ENCODE data around the gene CD79A.
"Not testable (repeated sequence)": the region's sequence is repeated elsewhere in the genome, so short reads cannot be mapped to it uniquely, and the experiment has no call there.

Gene CD79A

GRCh38 chr19:41862445-41862986 is 14.6 kb upstream of the CD79A start:
- no peak for DNase-seq

- no peak for DNase-seq
Measured at GRCh38 chr19:41863209-41863931, 13.7 kb upstream of the CD79A start.

- no peak for DNase-seq
Measured at GRCh38 chr19:41864374-41864773, 12.7 kb upstream of the CD79A start.

- DNase-seq: no peak
Measured at GRCh38 chr19:41866284-41866683, 10.8 kb upstream of the CD79A start.

GRCh38 chr19:41868120-41868988 is 8.7 kb upstream of the CD79A start:
- DNase-seq: no peak

- no peak for DNase-seq
Measured at GRCh38 chr19:41868989-41869300, 8.1 kb upstream of the CD79A start.

GRCh38 chr19:41869374-41869955 is 7.6 kb upstream of the CD79A start:
- DNase-seq: no peak

- no peak for DNase-seq
Measured at GRCh38 chr19:41870401-41870873, 6.6 kb upstream of the CD79A start.

- peak in 4 of 56 donors; percentile 3 to 24 (median 21) for DNase-seq
Measured at GRCh38 chr19:41871573-41872383, 5.3 kb upstream of the CD79A start.

GRCh38 chr19:41872384-41872774 is 4.7 kb upstream of the CD79A start:
- DNase-seq: no peak

GRCh38 chr19:41872775-41873647 is 4.1 kb upstream of the CD79A start:
- peak in 31 of 56 donors; percentile 4 to 61 (median 25) for DNase-seq

- not testable (repeated sequence) for DNase-seq
Measured at GRCh38 chr19:41875973-41876372, 1.1 kb upstream of the CD79A start.

- DNase-seq: no peak
Measured at GRCh38 chr19:41877916-41878905, 1.1 kb downstream of the CD79A start.

GRCh38 chr19:41879080-41879479 is 2.0 kb downstream of the CD79A start:
- DNase-seq: no peak

GRCh38 chr19:41879670-41880328 is 2.7 kb downstream of the CD79A start:
- DNase-seq: no peak

- DNase-seq: no peak
Measured at GRCh38 chr19:41880329-41880708, 3.2 kb downstream of the CD79A start.

- DNase-seq: peak in 12 of 56 donors; percentile 6 to 37 (median 14)
Measured at GRCh38 chr19:41882568-41883462, 5.7 kb downstream of the CD79A start, which contains the start of gene ARHGEF1. ARHGEF1 (plus strand) TSS chr19:41883184; CDS start chr19:41888083, 4,899 bp downstream.

Data from amygdala (tissue), 56 donors.